Fibroblast of lung (primary cell): ENCODE results near the gene RNASE13.

ENCODE experiments used
- CTCF ChIP-seq, 2 donors: IDR thresholded peaks in 1 of 2; conservative IDR thresholded peaks in 1 of 2; 1 replicate in 1 of 2; 2 replicates in 1 of 2; pipeline ENCODE4 v1.5.1; 2011 to 2012; ENCODE audit warnings: low read length in 2 of 2, control low read depth in 1 of 2, inconsistent platforms in 1 of 2, low read depth in 1 of 2, mild to moderate bottlenecking in 1 of 2
- EZH2 ChIP-seq: IDR thresholded peaks from 2 replicates; pipeline ENCODE4 v1.5.1; 2012; ENCODE audit warnings: low read length, control low read depth, mild to moderate bottlenecking; ENCODE audit errors: missing control alignments

- no peak for TF ChIP-seq EZH2
- TF ChIP-seq CTCF (conservative IDR thresholded peaks at IDR 0.05 in 1 of 2, IDR thresholded peaks at IDR 0.05 in 1 of 2; ENCODE audit: low read depth in 1 of 2, low read length in 2 of 2), result no peak
These were observed 28.9 kb upstream of the RNASE13 start for GRCh38 chr14:21063479-21063878.
